GM19351 (cell line): ENCODE data around the gene SORBS2.
"Not testable (repeated sequence)": the region's sequence is repeated elsewhere in the genome, so short reads cannot be mapped to it uniquely, and the experiment has no call there.

Experiments used
- ATAC-seq: cut with Tn5 transposase; IDR thresholded peaks from one replicate; pipeline ENCODE4 v1.9.1; 2021; ENCODE audit warnings: mild to moderate bottlenecking, moderate library complexity; ENCODE audit not compliant: unreplicated experiment

The SORBS2 gene

GRCh38 chr4:185565696-185566095 is 246.3 kb downstream of the SORBS2 start:
- no peak for ATAC-seq

DNA sequence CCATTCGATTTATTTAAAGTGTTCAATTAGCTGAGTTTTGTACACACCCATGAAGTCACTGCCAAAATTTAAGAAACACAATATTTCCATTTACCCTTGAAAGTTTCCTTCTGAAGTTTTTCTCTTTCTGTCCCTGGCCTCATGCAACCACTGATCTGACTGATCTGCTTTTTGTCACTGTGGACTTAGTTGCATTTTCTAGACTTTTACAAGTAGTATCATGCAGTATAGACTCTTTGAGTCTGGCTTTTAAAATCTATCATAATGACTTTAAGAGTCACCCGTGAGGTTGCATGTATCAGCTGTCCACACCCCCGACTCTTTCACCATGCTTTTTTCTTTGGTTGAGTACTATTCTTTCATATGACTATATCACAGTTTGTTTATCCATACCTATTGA is 247.6 kb downstream of the SORBS2 start:
- no peak for ATAC-seq

DNA sequence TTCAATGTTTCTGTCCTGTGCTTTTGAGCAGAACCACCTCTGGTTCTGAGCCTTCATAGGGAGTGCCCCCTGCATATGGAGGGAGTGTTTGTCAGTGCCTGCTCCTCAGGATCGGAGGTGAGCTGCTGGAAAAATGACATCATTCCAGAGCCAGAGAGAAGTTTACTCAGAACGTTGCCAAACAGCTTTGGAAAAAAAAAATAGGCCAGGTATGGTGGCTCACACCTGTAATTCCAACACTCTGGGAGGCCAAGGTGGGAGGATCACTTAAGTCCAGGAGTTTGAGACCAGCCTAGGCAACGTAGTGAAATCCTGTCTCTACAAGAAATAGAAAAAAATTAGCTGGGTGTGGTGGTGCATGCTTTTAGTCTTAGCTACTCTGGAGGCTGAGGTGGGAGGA is 249.5 kb downstream of the SORBS2 start:
- ATAC-seq, result no peak

DNA sequence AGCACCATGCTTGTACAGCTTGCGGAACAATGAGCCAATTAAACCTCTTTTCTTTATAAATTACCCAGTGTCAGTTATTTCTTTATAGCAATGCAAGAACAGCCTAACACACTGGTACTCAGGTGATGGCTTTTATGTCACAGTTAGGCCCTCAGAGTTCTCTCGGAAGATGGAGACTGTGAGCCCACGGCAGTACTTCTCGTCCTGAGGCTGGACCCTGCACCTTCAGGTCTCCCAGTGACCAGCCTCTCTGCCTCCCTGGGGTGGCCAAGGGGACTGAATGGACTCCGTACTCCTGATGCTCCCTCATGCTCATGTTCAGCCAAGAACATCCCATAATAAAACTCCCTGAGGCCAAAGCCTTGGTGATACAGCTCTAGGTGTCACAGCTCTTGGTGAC is 251.7 kb downstream of the SORBS2 start:
- no peak for ATAC-seq

DNA sequence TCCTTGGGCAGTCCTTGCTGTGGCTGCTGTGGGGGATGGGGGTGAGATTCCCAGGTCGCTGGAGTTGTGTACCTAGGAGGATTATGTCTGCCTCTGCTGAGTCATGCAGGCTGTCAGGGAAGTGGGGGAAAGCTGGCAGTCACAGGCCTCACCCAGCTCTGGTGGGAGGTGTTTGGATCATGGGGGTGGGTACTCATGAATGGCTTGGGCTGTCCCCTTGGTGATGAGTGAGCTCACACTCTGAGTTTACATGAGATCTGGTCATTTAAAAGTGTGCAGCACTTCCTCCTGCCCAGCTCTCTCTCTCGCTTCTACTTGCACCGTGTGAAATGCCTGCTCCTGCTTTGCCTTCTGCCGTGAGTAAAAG is 252.1 kb downstream of the SORBS2 start:
- ATAC-seq, result no peak

DNA sequence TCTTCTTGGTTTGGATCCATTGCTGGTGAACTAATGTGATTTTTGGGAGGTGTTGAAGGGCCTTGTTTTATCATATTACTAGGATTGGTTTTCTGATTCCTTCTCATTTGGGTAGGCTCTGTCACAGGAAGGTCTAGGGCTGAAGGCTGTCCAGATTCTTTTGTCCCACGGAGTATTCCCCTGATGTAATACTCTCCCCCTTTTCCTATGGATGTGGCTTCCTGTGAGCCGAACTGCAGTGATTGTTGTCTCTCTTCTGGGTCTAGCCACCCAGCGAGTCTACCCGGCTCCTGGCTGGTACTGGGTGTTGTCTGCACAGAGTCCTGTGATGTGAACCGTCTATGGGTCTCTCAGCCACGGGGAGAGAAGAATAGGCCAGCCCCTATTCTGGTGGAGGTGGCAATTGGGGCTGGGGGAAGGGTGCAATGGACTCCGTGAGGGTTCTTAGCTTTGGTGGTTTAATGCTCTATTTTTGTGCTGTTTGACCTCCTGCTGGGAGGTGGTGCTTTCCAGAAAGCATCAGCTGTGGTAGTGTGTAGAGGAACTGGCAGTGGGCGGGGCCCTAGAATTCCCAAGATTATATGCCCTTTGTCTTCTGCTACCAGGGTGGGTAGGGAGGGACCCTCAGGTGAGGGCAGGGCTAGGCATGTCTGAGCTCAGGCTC is 252.6 kb downstream of the SORBS2 start:
- not testable (repeated sequence) for ATAC-seq

- ATAC-seq, result no peak
Measured at GRCh38 chr4:185554365-185555126, 257.4 kb downstream of the SORBS2 start.

DNA sequence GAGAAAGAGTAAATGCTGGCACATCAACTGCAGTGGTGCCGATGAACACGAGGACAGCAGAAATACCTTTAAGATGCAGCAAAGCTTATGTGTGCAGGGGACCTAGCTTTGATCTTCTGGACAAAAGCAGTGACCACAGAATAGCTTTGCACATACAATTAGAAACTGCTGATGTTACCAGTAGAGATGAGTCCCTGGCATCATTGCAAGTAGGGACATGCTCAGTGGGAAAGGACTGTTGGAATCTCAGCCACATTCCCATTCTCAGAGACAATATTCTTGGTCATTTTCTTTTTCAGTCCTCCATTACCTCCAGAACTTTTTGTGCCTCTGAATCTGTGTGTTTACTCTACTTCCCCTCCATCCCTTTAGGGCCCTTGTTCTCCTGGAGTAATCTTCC is 259.7 kb downstream of the SORBS2 start:
- no peak for ATAC-seq

DNA sequence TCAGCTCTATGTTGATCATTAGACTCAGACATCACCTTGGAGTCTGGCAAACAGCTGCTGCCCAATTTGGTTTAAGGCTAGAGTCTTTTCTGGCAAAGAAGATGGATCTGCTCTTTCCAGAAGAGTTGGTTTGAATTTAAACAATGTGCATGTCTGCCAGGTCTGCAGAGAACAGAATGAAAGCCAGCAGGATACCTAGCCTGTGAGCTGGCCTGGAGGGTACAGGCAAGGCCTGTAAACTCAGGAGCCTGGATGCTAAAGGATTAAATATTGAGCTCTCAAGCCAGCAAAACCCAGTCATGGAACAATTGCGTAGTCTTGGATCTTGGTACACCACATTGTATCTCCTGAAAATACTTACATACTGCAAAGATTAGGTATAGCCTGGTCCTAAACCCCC is 261.1 kb downstream of the SORBS2 start:
- no peak for ATAC-seq

- ATAC-seq, result no peak
Measured at GRCh38 chr4:185549095-185549639, 262.8 kb downstream of the SORBS2 start.

- no peak for ATAC-seq
Measured at GRCh38 chr4:185548587-185548986, 263.4 kb downstream of the SORBS2 start.

GRCh38 chr4:185546335-185546734 is 265.7 kb downstream of the SORBS2 start:
- ATAC-seq, result no peak

DNA sequence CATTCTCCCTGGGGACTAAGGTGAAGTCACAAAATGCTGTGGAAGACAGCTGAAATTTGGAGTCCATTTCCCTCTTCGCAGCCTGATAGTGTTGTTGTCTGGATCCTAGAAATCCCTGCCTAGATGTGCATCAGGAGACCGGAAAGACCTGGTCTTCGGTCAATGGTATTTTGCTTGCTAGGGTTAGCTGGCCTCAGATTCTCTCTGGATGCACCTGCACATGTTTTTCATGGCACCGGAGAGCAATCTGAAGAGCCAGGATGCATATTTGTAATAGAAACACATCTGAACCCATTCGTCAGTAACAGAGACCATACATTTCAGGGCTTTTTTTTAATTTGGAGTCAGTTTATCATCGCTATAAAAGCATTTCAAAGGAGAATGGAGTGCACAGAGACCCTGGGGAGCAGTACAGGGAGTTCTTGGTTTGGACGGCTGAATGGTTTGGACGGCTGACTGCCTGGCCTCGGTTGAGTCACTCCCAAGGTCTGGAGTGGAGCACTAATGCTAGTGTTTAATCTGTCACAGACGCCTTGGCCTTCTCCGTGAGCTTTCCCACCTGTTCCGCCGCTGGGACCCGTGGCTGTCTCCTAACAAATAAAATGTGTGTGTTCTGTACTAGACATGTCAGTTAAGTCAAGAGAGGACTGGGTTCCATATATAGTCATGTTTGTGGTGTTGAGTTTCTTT is 269.2 kb downstream of the SORBS2 start:
- no peak for ATAC-seq

GRCh38 chr4:185541251-185541727 is 270.7 kb downstream of the SORBS2 start:
- ATAC-seq, result no peak

DNA sequence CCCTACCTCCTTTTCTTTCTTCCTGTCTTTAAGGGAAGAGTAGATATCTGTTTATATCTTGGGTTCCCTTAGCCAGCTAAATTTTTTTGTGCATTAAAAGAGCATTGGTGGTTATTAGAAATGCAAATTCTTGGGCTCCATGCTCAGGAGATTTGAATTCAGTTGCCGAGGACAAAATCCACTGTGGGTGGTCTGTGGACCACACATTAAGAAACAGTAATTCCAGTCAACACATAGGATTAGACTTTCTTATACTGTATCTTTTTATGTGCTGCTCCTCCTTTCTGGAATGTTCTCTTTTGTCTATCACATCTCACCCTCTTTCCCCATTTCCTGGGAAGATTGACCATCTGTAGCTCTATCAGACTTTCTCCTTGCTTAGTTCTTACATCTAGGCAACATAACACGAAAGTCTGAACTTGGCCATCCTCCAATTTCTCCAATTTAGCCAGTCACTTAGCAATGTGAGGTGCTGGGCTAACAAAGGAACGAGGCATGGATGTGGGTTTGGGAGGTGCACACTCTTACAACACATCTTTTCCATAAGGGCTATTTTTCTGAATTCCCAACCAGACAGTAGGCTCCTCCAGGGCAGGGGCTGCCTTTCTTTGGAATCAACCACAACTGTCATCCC is 271.4 kb downstream of the SORBS2 start:
- ATAC-seq, result no peak

- no peak for ATAC-seq
Measured at GRCh38 chr4:185540040-185540439, 272.0 kb downstream of the SORBS2 start.

GRCh38 chr4:185538806-185539205 is 273.2 kb downstream of the SORBS2 start:
- ATAC-seq, result no peak

DNA sequence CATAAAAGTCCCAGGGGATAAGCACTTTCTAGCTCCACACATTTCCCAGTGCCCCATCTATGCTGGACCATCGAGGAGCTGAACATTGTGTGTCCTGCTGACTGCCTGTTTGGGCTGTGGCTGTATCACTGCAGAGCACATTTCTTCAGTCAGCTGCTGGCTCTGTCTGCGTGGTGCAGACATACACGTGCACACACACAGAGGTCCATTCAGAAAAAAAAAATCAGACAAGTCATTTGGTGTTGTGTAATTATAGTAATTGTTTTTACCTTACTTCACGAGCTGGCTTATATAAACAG is 275.6 kb downstream of the SORBS2 start:
- ATAC-seq, result no peak

GRCh38 chr4:185535612-185536410 is 276.2 kb downstream of the SORBS2 start:
- ATAC-seq, result no peak
